Neural cell (in vitro differentiated cells): Measurements from ENCODE around the gene BTBD16. TPM values are rescaled to one million over a fixed set of nuclear protein-coding genes. Genes with fewer than 3 reads are reported as not detected.

Experiments
- H2AFZ ChIP-seq: fragments of 200-600, 300-800 bp; sonication (generic), shearing (Covaris generic); 2 replicates; pipeline ENCODE4 v1.6.0; 2014; ENCODE audit warnings: low read depth, mild to moderate bottlenecking, antibody characterized with exemption, low read length, moderate library complexity
- H3F3A ChIP-seq: fragments of 200-600 bp; shearing (Covaris generic); 2 replicates; pipeline ENCODE4 v1.6.1; 2016; ENCODE audit warnings: mild to moderate bottlenecking, moderate library complexity, mixed read lengths, antibody characterized with exemption, low read length; ENCODE audit not compliant: insufficient read depth, poor library complexity, severe bottlenecking
- H3K27ac ChIP-seq: fragments of 200-600, 300-800 bp; sonication (generic), shearing (Covaris generic); 2 replicates; pipeline ENCODE4 v1.5.1; 2014; ENCODE audit warnings: mild to moderate bottlenecking, low read length, moderate library complexity
- H3K27me3 ChIP-seq: fragments of 300-800, 200-600 bp; sonication (generic), shearing (Covaris generic); 2 replicates; pipeline ENCODE4 v1.6.0; 2014; ENCODE audit warnings: mild to moderate bottlenecking, low read depth, low read length, moderate library complexity; ENCODE audit not compliant: insufficient read depth
- H3K36me3 ChIP-seq: fragments of 300-800, 200-600 bp; sonication (generic), shearing (Covaris generic); 2 replicates; pipeline ENCODE4 v1.5.1; 2014; ENCODE audit warnings: mild to moderate bottlenecking, antibody characterized with exemption, low read length, moderate library complexity; ENCODE audit not compliant: insufficient read depth
- H3K4me2 ChIP-seq: fragments of 300-800, 200-600 bp; sonication (generic), shearing (Covaris generic); 2 replicates; pipeline ENCODE4 v1.6.0; 2014; ENCODE audit warnings: mild to moderate bottlenecking, low read length
- H3K4me3 ChIP-seq: fragments of 300-800, 200-600 bp; sonication (generic), shearing (Covaris generic); 2 replicates; pipeline ENCODE4 v1.5.1; 2014; ENCODE audit warnings: mild to moderate bottlenecking, low read length, moderate library complexity
- H3K79me2 ChIP-seq: fragments of 200-600 bp; shearing (Covaris generic); replicated peaks from 2 replicates; pipeline ENCODE4 v1.6.0; 2014; ENCODE audit warnings: mild to moderate bottlenecking, low read length, moderate library complexity; ENCODE audit not compliant: insufficient read depth
- H3K9ac ChIP-seq: fragments of 300-800, 200-600 bp; sonication (generic), shearing (Covaris generic); 2 replicates; pipeline ENCODE4 v1.6.1; 2016; ENCODE audit warnings: mild to moderate bottlenecking, low read length, mixed read lengths
- H3K9me2 ChIP-seq: fragments of 200-600 bp; shearing (Covaris generic); 2 replicates; pipeline ENCODE4 v1.6.1; 2016; ENCODE audit warnings: mild to moderate bottlenecking, low read length, mixed read lengths; ENCODE audit not compliant: insufficient read depth
- H3K9me3 ChIP-seq: fragments of 200-600, 300-800 bp; sonication (generic), shearing (Covaris generic); 2 replicates; pipeline ENCODE4 v1.6.1; 2016; ENCODE audit warnings: mild to moderate bottlenecking, mixed run types, low read length, moderate library complexity, mixed read lengths
- H4K20me1 ChIP-seq: fragments of 200-600 bp; shearing (Covaris generic); 2 replicates; pipeline ENCODE4 v1.6.1; 2016; ENCODE audit warnings: mild to moderate bottlenecking, mixed run types; ENCODE audit not compliant: insufficient read depth
- EP300 ChIP-seq: fragments of 450-650 bp; conservative IDR thresholded peaks from 2 replicates; pipeline ENCODE4 v1.6.1; 2014; ENCODE audit warnings: antibody characterized with exemption, mild to moderate bottlenecking, moderate library complexity; ENCODE audit not compliant: poor library complexity, severe bottlenecking
- EZH2 ChIP-seq: fragments of 200-600, 300-800 bp; shearing (Covaris generic), sonication (generic); IDR thresholded peaks from 2 replicates; pipeline ENCODE4 v1.6.1; 2014; ENCODE audit warnings: antibody characterized with exemption, low read length, borderline replicate concordance, mild to moderate bottlenecking; ENCODE audit not compliant: insufficient read depth, poor library complexity, severe bottlenecking
- MXI1 ChIP-seq: fragments of 450-650 bp; conservative IDR thresholded peaks from 2 replicates; pipeline ENCODE4 v1.6.1; 2014; ENCODE audit warnings: antibody characterized with exemption, mild to moderate bottlenecking; ENCODE audit not compliant: poor library complexity, severe bottlenecking
- POLR2AphosphoS5 ChIP-seq: IDR thresholded peaks from 2 replicates; pipeline ENCODE4 v1.6.1; 2012
- RAD21 ChIP-seq: fragments of 450-650 bp; conservative IDR thresholded peaks from 2 replicates; pipeline ENCODE4 v1.6.1; 2014; ENCODE audit warnings: antibody characterized with exemption, mild to moderate bottlenecking, moderate library complexity
- SMC3 ChIP-seq: fragments of 450-650 bp; conservative IDR thresholded peaks from 2 replicates; pipeline ENCODE4 v1.6.1; 2014; ENCODE audit warnings: antibody characterized with exemption, mild to moderate bottlenecking, moderate library complexity; ENCODE audit not compliant: poor library complexity
- TAF1 ChIP-seq: IDR thresholded peaks from 2 replicates; pipeline ENCODE4 v1.6.1; 2012; ENCODE audit warnings: low read depth
- polyA plus RNA-seq: library from polyadenylated mRNA; depleted of rRNA; stranded (reverse); fragments of >200 nt; gene quantifications from 2 replicates; pipeline ENCODE4 v1.2.3, GENCODE V29; 2014
- TF ChIP-seq, protein P1 (sequence below): fragments of 450-650 bp; IDR thresholded peaks from 2 replicates; pipeline ENCODE4 v1.5.1; 2014; ENCODE audit warnings: antibody characterized with exemption, mild to moderate bottlenecking, moderate library complexity; ENCODE audit not compliant: poor library complexity, severe bottlenecking
- TF ChIP-seq, protein P2 (sequence below): IDR thresholded peaks from 2 replicates; pipeline ENCODE4 v1.6.1; 2012; ENCODE audit warnings: borderline replicate concordance

The BTBD16 gene
- polyA plus RNA-seq, 1 donor from 2014 or later = not detected

DNA sequence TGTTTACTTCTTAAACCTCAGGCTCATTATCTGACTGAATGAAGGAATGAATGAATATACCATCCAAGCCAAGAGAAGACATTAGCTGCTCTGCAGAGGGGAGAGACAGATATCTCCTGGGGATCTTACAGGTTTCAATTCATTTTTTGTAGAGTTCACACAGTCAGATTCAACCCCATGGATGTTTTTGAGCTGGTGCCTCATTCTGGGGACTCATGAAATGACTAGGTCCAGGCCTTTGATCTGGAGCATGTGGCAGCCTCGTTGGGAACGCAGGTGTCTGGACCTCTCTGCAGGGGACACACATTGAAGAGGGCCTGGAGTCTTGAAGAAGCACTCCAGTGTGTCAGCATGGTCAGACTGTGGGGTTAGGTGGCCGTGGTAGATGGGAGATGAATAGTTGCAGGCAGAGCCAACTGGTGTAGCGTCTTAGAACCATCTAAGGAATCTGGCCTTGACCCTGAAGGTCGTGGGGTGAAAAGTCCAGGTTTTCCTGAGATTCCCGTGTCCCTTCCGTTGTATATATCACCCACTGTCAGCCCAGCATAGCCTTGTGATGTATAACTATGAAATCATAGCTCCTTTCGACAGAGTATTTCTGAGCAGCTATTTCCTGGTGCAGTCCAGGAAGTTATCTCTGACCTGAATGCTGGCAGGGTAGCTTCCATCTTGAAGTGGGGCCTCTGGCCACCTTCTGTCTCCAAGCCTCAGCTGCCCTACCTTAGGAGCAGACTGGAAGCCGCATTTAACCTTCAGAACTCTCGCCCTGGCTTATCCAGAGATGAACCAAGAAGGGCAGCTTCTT lies 22.3 kb downstream of the BTBD16 start:
- no peak overlapping the region for H3K9ac ChIP-seq
- H3K79me2 ChIP-seq = no peaks in the 10 kb centered on the region
- H4K20me1 ChIP-seq = no peaks in the 10 kb centered on the region
- H3K9me2 ChIP-seq = no peaks in the 10 kb centered on the region
- H3K4me2 ChIP-seq = no peak overlapping the region
- no peaks in the 10 kb centered on the region for H3K9me3 ChIP-seq
- H3K27ac ChIP-seq = no peak overlapping the region
- TF ChIP-seq EZH2 (no peak), POLR2AphosphoS5 (no peak), TAF1 (no peak), EP300 (no peak), MXI1 (no peak), RAD21 (no peak)
- TF ChIP-seq, protein P1, sequence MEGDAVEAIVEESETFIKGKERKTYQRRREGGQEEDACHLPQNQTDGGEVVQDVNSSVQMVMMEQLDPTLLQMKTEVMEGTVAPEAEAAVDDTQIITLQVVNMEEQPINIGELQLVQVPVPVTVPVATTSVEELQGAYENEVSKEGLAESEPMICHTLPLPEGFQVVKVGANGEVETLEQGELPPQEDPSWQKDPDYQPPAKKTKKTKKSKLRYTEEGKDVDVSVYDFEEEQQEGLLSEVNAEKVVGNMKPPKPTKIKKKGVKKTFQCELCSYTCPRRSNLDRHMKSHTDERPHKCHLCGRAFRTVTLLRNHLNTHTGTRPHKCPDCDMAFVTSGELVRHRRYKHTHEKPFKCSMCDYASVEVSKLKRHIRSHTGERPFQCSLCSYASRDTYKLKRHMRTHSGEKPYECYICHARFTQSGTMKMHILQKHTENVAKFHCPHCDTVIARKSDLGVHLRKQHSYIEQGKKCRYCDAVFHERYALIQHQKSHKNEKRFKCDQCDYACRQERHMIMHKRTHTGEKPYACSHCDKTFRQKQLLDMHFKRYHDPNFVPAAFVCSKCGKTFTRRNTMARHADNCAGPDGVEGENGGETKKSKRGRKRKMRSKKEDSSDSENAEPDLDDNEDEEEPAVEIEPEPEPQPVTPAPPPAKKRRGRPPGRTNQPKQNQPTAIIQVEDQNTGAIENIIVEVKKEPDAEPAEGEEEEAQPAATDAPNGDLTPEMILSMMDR = no peak
- TF ChIP-seq, protein P2, sequence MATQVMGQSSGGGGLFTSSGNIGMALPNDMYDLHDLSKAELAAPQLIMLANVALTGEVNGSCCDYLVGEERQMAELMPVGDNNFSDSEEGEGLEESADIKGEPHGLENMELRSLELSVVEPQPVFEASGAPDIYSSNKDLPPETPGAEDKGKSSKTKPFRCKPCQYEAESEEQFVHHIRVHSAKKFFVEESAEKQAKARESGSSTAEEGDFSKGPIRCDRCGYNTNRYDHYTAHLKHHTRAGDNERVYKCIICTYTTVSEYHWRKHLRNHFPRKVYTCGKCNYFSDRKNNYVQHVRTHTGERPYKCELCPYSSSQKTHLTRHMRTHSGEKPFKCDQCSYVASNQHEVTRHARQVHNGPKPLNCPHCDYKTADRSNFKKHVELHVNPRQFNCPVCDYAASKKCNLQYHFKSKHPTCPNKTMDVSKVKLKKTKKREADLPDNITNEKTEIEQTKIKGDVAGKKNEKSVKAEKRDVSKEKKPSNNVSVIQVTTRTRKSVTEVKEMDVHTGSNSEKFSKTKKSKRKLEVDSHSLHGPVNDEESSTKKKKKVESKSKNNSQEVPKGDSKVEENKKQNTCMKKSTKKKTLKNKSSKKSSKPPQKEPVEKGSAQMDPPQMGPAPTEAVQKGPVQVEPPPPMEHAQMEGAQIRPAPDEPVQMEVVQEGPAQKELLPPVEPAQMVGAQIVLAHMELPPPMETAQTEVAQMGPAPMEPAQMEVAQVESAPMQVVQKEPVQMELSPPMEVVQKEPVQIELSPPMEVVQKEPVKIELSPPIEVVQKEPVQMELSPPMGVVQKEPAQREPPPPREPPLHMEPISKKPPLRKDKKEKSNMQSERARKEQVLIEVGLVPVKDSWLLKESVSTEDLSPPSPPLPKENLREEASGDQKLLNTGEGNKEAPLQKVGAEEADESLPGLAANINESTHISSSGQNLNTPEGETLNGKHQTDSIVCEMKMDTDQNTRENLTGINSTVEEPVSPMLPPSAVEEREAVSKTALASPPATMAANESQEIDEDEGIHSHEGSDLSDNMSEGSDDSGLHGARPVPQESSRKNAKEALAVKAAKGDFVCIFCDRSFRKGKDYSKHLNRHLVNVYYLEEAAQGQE = no peak
- H3F3A ChIP-seq = no peaks in the 10 kb centered on the region
- no peaks in the 10 kb centered on the region for H3K36me3 ChIP-seq
- H3K27me3 ChIP-seq = no peaks in the 10 kb centered on the region
- no peak overlapping the region for H2AFZ ChIP-seq
- no peak overlapping the region for H3K4me3 ChIP-seq

DNA sequence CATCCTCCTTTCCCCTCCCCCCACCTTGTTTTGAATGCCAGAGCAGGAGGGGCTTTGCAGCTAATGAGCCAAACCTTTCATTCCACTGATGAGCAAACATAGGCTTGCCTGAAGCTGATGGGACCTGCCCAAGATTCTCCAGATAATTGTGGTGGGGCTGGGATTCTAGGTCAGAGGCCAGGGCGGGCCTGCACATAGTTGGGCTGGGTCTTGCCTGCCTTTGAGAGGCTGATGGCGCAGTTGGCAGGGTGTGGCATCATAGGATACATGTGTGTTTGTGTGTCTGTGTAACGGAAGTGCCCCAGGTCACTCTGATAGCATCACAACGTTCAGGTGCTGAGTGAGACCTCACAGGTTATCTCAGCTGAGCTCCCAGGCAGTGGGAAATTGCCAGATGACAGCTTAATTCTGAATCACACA lies 22.9 kb downstream of the BTBD16 start:
- TF ChIP-seq EP300 (no peak), MXI1 (no peak), TAF1 (no peak), EZH2 (no peak), RAD21 (no peak), SMC3 (no peak), POLR2AphosphoS5 (no peak)
- TF ChIP-seq, protein P1 = no peak
- TF ChIP-seq, protein P2 = no peak
- H2AFZ ChIP-seq = no peak overlapping the region
- H3K27ac ChIP-seq = no peak overlapping the region
- no peak overlapping the region for H3K9ac ChIP-seq
- H3K9me3 ChIP-seq = no peaks in the 10 kb centered on the region
- no peak overlapping the region for H3K4me2 ChIP-seq
- H4K20me1 ChIP-seq = no peaks in the 10 kb centered on the region
- H3K27me3 ChIP-seq = no peaks in the 10 kb centered on the region
- no peaks in the 10 kb centered on the region for H3F3A ChIP-seq
- H3K79me2 ChIP-seq = no peaks in the 10 kb centered on the region
- H3K4me3 ChIP-seq = no peak overlapping the region
- H3K9me2 ChIP-seq = no peaks in the 10 kb centered on the region
- no peaks in the 10 kb centered on the region for H3K36me3 ChIP-seq
